DND-41 (cell line): ENCODE measurements around the gene NLRP12.

Experiments
- CTCF ChIP-seq: IDR thresholded peaks from 2 replicates; pipeline ENCODE4 v1.5.1; 2012; ENCODE audit warnings: borderline replicate concordance, low read length, moderate library complexity, mild to moderate bottlenecking; ENCODE audit not compliant: poor library complexity, severe bottlenecking; ENCODE audit errors: extremely low read depth
- EZH2 ChIP-seq: IDR thresholded peaks from 3 replicates; pipeline ENCODE4 v1.6.1; 2012; ENCODE audit warnings: borderline replicate concordance, low read depth, mild to moderate bottlenecking, moderate library complexity, low read length, inconsistent platforms; ENCODE audit not compliant: severe bottlenecking

GRCh38 chr19:53824134-53824611, at the start of gene NLRP12:
- TF ChIP-seq CTCF: no peak
- no peak for TF ChIP-seq EZH2
